Progenitor cell of endocrine pancreas (in vitro differentiated cells): ENCODE measurements around the gene EFCAB10. TPM values are rescaled to one million over a fixed set of nuclear protein-coding genes. Genes with fewer than 3 reads are reported as not detected.
"Not testable (repeated sequence)": the region's sequence is repeated elsewhere in the genome, so short reads cannot be mapped to it uniquely, and the experiment has no call there.

ENCODE experiments used
- DNase-seq: peaks from one replicate; pipeline ENCODE4 v3.0.0; 2021; ENCODE audit warnings: low spot score; ENCODE audit not compliant: unreplicated experiment
- H3K27ac Mint-ChIP-seq: 2 replicates; pipeline ENCODE4 v1.8.0; 2021; ENCODE audit warnings: mild to moderate bottlenecking, moderate library complexity, mixed read lengths
- H3K27me3 Mint-ChIP-seq: 2 replicates; pipeline ENCODE4 v1.8.0; 2021; ENCODE audit warnings: mixed read lengths
- H3K36me3 Mint-ChIP-seq: 2 replicates; pipeline ENCODE4 v1.8.0; 2022; ENCODE audit warnings: mixed read lengths; ENCODE audit not compliant: insufficient read depth
- H3K4me1 Mint-ChIP-seq: 2 replicates; pipeline ENCODE4 v1.8.0; 2021; ENCODE audit warnings: low read depth, mixed read lengths
- H3K4me3 Mint-ChIP-seq: 2 replicates; pipeline ENCODE4 v1.8.0; 2021; ENCODE audit warnings: low read depth, mild to moderate bottlenecking, moderate library complexity, mixed read lengths
- H3K9me3 Mint-ChIP-seq: 2 replicates; pipeline ENCODE4 v1.8.0; 2021; ENCODE audit warnings: low read depth, mixed read lengths
- CTCF ChIP-seq: fragments of 200-600 bp; sonication (generic); IDR thresholded peaks from one replicate; pipeline ENCODE4 v1.5.0; 2021; ENCODE audit warnings: antibody characterized with exemption, mild to moderate bottlenecking; ENCODE audit not compliant: unreplicated experiment
- total RNA-seq: library from RNA; stranded (reverse); gene quantifications from 2 replicates; pipeline ENCODE4 v1.2.1, GENCODE V29; 2021

The EFCAB10 gene
- total RNA-seq, 1 donor from 2014 or later = 0.53 TPM

DNA sequence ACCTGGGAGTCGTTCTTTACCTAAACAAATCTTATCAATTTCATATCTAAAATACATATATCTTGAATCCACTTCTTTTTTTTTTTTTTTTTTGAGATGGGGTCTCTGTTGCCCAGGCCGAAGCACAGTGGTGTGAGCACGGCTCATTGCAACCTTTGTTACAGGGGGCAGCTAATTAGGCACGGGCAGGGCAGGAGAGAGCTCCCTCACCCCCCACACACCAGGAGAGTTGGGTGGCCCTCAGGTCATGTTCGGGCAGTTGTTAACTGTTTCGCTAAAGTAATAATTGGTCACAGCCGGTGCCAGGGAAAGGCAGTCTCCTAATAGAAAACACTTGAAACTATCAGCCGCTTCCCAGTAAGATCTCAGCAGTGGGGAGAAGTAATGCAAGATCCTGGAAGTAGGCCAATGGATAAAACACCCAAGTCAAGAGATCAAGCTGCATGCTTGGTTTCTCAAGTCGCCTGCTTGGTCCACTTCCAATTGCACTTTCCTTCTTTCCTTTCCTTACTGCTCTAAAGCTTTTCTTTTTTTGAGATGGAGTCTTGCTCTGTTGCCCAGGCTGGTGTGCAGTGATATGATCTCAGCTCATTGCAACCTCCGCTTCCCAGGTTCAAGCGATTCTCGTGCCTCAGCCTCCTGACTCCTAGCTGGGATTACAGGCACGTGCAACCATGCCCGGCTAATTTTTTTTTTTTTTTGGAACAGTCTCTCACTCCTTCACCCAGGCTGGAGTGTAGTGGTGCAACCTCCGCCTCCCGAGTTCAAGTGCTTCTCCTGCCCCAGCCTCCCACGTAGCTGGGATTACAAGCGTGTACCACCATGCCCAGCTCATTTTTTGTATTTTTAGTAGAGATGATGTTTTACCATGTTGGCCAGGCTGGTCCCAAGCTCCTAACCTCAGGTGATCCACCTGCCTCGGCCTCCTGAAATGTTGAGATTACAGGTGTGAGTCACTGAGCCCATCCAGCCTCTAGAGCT is 21.3 kb upstream of the EFCAB10 start:
- no peak for DNase-seq
- H3K4me1 Mint-ChIP-seq = no peaks in the 10 kb centered on the region
- no peak overlapping the region for H3K27ac Mint-ChIP-seq
- H3K36me3 Mint-ChIP-seq = peaks cover 2% of the 10 kb centered on the region
- H3K9me3 Mint-ChIP-seq = no peaks in the 10 kb centered on the region
- no peak overlapping the region for H3K4me3 Mint-ChIP-seq
- no peaks in the 10 kb centered on the region for H3K27me3 Mint-ChIP-seq
- no peak for TF ChIP-seq CTCF

GRCh38 chr7:105600720-105601550 is 19.6 kb upstream of the EFCAB10 start:
- Mint-ChIP-seq H3K4me3 (no peak overlapping the region), H3K27me3 (peaks cover 3% of the 10 kb centered on the region), H3K4me1 (no peaks in the 10 kb centered on the region), H3K27ac (no peak overlapping the region), H3K36me3 (peaks cover 2% of the 10 kb centered on the region), H3K9me3 (no peaks in the 10 kb centered on the region)
- no peak for TF ChIP-seq CTCF
- DNase-seq = no peak

DNA sequence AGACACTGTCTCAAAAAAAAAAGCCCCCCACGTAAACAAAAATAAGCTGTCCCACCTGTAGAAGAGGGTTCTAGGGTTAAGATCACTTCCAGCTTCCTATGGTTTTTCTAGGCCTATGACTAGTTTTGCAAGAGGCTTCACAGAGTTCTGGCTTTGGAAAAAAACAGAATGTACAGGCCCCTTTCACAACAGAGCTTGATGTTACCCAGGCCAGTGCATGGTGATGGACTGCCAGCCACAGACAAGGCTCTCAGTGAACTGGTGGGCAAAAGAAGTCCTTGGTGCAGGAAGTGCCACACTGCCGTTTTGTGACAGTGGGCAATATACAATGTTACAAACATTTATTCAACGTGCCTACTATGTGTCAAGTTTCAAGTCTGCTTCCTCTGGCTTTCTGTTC is 18.3 kb upstream of the EFCAB10 start:
- H3K9me3 Mint-ChIP-seq = no peaks in the 10 kb centered on the region
- H3K27ac Mint-ChIP-seq = no peak overlapping the region
- peaks cover 3% of the 10 kb centered on the region for H3K27me3 Mint-ChIP-seq
- no peak for TF ChIP-seq CTCF
- no peak for DNase-seq
- H3K36me3 Mint-ChIP-seq = peaks cover 2% of the 10 kb centered on the region
- no peak overlapping the region for H3K4me3 Mint-ChIP-seq
- no peaks in the 10 kb centered on the region for H3K4me1 Mint-ChIP-seq

DNA sequence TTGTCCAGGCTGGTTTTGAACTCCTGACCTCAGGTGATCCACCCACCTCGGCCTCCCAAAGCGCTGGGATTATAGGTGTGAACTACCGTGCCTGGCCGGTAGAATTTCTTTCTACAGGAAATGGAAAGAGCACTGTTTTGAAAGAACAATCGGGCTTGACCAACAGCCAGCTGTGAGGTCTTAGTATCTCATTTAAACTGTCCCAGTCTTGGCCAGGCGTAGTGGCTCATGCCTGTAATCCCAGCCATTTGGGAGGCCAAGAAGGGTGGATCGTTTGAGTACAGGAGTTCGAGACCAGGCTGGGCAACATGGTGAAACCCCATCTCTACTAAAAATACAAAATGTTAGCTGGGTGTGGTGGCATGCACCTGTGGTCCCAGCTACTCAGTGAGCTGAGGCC is 17.8 kb upstream of the EFCAB10 start:
- H3K36me3 Mint-ChIP-seq, H3K9me3 Mint-ChIP-seq, H3K27ac Mint-ChIP-seq, DNase-seq, H3K27me3 Mint-ChIP-seq, H3K4me3 Mint-ChIP-seq, H3K4me1 Mint-ChIP-seq: not testable (repeated sequence)

GRCh38 chr7:105596866-105597265 is 15.6 kb upstream of the EFCAB10 start:
- no peak for TF ChIP-seq CTCF
- DNase-seq = no peak
- Mint-ChIP-seq H3K4me3 (no peak overlapping the region), H3K27ac (no peak overlapping the region), H3K36me3 (no peaks in the 10 kb centered on the region), H3K27me3 (peaks cover 3% of the 10 kb centered on the region), H3K9me3 (no peaks in the 10 kb centered on the region), H3K4me1 (no peaks in the 10 kb centered on the region)
